GM18858 (cell line): Measurements from ENCODE around the gene NDUFA3.

ENCODE experiments used
- ATAC-seq: cut with Tn5 transposase; IDR thresholded peaks from one replicate; pipeline ENCODE4 v1.9.1; 2021; ENCODE audit not compliant: unreplicated experiment

The NDUFA3 gene

DNA sequence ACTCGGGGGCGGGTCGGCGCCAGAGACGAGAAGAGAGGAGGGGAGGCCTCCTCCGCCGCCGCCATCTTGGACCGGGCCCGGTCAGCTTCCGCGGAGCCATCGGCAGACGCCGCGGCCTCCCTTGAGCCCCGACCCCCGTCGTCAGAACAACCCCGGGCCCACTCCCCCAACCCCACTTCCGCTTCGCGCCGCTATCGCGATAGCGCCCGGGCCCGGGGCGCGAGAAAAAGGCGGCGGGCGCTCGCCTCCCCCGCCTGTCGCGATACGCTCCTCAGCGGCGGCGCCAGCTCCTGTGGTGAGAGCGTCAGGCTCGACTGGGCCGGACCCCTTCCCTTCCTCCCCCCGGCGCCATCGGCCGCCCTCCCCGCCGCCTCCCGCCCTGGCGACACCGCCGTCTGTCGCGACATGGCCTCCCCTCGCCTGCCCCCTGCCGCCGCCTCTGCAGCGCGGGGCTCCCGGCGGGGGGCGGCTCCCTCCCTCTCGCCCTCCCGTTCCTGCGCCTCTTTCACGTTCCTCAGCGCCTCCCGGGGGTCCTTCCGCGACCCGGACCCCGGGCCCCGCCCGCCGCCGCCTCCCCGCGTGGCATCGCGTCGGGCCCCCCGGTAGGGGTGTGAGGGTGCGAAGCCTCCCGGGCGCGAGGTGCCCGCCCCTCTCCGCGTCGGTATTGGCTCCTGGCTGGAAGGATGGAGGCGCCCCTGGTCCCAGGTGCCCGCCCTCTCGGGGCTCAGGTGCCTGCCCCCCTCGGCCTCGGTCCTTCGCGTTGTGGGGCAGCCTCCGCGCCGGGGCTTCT lies 35.2 kb downstream of the NDUFA3 start, which contains the start of gene CNOT3:
TSS of gene CNOT3 (plus strand) at position 64 of the 790 bp plus-strand sequence. CDS start 5,217 bp downstream, outside the sequence.
- ATAC-seq, result no peak

DNA sequence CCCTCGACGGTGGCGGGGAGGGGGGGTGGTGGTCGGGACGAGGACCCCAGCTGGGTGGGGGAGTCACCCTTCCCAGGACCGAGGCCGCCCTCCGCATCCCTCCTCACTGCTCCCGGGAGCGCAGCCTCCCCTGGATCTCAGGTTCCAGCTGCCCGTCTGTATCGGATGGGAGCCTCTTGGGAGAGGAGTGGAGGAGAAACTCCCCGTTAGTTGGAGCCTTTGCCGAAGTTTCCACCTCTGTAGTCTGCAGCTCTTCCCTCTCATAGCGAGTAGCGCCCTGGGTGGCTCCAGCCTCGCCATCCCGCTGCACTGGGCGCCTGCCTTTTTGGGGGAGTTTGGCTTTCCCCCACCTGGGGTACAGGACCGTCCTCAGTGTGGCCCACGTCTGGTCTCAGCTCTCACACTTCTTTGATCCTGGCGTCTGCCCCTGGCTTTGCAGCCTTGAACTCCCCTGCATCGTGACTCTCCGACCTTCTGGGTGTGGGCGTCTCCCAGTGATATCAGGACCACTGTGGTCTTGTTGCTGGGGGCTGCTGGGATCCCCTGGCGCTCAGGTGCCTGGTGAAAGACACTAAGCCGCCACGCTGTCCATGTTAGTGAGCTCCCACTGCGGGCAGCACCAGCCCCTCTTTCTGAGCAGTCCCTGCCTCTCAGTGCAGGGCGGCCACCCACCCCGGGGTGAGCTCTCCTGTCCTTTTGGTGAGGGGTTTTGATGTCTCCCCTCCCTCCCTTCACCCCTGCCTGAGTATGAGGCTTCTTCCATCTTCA lies 36.0 kb downstream of the NDUFA3 start:
- ATAC-seq, result no peak

DNA sequence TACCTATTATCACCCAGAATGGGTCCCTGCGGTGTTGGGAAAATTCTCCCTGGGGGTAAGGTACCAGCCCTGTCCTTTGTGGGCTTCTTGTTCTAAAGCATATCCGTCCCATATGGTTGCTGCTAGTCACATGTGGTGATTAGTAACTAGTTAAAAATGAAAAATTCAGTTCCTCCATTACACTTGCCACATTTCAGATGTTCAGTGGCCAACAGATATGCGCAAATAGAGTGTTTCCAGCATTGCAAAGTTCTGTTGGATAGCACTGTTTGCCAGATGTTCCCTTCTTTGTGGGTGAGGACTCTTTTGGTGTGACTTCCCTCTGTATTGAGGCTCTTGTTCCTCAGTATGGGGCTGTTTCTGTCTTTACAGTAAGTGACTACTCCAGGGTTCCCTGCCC lies 38.7 kb downstream of the NDUFA3 start:
- no peak for ATAC-seq

- ATAC-seq, result no peak
Measured at GRCh38 chr19:54142166-54142780, 39.6 kb downstream of the NDUFA3 start.

GRCh38 chr19:54145541-54146158 lies 43.0 kb downstream of the NDUFA3 start:
- no peak for ATAC-seq

DNA sequence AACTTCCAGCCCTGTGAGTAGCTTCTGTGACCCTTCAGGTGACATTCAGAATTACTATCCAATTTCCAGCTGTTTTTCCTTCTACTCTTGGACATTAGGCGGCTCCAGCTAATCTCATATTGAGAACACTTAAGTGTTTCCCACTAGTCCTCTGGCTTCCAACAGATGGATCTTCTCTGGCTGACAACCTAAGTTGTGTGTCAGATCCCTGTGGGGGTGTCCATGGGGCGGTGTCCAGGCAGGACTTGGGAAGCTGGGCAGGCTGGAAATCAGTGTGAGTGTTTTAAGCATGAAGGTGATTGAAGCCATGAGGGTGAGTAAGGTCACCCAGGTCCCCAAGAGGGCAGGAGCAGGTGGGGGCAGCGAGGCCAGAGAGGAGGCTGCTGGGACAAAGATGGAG lies 45.0 kb downstream of the NDUFA3 start:
- ATAC-seq, result no peak

DNA sequence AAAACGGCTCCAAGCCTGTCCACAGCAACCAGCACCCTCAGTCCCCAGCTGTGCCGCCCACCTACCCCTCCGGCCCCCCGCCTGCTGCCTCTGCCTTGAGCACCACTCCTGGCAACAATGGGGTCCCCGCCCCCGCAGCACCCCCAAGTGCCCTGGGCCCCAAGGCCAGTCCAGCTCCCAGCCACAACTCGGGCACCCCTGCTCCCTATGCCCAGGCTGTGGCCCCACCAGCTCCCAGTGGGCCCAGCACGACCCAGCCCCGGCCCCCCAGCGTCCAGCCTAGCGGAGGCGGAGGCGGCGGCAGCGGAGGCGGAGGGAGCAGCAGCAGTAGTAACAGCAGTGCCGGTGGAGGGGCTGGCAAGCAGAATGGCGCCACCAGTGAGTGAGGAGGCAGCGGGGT lies 45.5 kb downstream of the NDUFA3 start:
- ATAC-seq, result no peak

DNA sequence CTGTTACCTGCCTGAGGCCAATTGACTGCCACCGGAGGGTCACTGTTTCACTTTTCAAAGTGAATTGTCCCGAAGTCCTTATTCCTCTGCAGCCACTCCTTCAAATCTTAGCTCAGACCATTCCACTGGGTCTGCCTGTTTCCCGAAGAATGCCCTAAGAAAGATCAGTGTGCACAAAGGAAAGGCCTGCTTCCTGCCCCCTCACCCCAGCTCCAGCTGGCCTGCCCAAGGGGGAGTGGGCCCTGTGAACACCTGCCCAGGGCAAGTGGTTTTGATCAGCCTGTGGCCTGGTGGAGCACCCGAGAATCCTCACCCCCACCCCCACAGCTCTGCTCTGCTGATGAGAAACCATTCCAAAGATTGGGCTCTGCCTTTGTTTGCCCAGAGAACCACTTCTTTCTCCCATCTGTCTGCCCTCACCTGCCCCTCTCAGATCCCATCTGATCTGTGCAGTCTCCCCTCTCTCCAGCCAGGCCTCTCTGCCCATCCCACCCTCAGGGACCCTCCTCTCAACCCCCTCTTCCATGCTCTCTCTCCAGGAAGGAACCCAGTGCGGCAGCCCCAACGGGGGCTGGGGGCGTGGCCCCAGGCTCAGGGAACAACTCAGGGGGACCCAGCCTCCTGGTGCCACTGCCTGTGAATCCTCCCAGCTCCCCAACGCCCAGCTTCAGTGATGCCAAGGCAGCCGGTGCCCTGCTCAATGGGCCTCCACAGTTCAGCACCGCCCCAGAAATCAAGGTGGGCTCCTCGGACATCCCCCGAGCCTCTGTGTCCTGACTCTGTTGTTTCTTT lies 46.6 kb downstream of the NDUFA3 start:
- no peak for ATAC-seq

DNA sequence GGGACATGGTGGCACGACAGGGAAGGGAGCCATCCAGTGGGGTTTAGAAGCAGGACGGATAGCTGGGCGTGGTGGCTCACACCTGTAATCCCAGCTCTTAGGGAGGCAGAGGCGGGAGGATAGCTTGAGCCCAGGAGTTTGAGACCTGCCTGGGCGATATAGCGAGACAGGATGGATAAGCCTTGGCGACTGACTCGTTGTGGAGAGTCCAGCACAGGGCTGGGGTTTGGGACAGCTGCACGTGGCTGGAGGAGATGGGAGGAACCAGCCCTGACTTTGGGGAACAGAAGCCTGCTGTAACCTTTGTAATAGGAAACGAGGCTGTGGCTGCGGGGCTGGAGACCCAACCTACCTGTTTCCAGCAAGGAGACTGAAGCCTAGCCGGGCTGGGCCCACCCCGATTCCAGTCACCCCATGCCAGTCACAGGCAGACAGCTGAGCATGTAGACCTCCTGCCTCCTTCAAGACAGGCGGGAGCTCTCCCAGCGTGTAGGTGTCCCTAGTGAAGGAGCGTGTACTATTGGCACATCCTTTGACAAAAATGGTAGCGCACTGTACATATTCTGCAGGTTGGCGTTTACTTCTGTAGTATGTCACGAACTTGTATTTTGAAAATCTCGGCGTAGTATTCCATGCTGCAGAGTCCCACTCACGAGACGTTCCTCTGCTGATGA lies 48.8 kb downstream of the NDUFA3 start:
- no peak for ATAC-seq

DNA sequence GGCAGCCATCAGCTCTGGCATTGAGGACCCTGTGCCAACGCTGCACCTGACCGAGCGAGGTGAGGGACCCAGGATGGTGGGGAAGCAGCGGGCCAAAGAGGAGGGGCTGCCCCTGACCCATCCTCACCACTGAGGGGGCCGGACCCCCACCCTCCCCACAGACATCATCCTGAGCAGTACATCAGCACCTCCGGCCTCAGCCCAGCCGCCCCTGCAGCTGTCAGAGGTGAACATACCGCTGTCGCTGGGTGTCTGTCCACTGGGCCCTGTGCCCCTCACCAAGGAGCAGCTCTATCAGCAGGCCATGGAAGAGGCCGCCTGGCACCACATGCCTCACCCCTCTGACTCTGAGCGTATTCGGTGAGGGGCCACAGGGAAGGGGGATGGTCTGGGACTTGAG lies 49.6 kb downstream of the NDUFA3 start:
- ATAC-seq, result no peak

DNA sequence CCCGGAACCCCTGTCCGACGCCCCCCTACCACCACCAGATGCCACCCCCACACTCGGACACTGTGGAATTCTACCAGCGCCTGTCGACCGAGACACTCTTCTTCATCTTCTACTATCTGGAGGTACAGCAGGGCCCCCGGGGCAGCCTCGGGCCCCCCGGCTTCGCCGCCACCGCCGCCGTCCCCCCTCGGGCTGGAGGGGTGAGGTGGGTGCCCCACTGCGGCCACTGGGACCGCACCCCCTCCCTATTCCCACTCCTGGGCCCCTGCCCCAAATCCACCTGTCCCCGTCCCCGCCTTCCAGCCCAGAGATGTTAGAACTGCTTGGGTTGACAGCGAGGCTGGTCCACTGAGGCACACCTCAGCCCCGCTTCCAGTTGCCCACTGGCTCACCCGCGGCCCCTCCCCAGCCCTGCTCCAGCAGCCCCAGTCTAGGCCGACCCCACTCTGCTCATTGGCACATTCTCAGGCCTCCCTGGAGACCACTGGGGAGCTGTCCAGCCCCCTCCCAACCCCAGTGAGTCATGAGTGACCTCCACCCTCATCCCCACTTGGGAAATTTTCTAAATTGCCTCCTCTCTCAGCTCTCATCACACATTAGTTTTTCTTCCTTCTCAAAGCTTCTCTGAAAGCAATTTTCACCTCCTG lies 50.3 kb downstream of the NDUFA3 start:
- no peak for ATAC-seq

- no peak for ATAC-seq
Measured at GRCh38 chr19:54153731-54154326, 51.2 kb downstream of the NDUFA3 start.

DNA sequence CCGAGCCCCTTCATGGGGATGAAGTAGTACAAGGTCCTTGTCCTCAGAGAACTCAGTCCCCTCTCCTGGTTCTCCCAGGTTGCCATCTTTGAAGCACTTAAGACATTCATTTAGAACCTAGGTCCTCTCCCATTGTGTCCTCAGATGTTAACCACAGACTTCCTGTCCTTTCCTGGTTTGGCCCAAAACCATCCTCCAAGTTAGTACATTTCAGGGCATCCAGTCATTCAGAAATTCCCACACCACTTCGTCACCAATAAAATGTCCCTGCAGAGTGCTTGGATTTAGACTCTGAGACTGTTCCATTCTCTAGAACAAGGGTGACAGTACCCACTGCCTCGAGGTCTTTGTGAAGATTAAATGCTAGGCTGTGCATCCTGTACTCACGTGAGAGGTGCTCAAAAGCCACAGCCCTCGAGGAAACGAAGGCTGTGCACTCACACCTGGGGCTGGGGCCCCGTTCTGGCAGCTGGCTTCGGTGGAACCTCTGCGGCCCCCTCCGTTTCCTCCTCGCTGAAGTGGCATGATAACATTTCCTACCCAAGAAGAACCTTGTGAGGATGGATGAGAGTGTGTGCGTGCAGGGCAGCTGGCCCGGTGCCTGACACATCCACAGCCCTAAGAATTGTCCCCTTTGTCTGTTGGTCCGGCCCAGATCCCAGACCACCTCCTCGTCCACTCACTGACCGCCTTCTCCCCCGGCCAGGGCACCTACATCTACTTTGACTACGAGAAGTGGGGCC lies 52.1 kb downstream of the NDUFA3 start:
- no peak for ATAC-seq

GRCh38 chr19:54155694-54156093 lies 53.0 kb downstream of the NDUFA3 start:
- no peak for ATAC-seq

GRCh38 chr19:54156490-54156889 lies 53.8 kb downstream of the NDUFA3 start:
- no peak for ATAC-seq

DNA sequence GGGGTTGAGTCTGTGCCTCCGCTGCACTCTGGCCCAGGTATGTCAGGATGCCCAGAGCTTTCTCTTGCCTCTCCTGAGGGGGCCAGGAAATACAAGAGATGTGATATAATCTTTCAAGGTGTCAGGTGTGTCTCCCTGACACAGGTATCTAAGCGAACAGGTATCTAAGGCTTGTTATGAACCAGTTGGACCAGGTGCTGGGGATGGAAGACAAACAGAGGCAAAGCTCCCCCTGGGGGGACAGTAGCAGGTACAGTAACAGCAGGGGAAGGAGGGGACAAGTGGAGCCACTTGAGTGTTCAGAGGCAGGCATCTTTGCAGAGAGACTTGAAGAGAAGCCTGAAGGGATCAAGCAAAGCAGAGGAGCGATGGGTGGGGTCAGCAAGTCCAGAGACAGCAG lies 54.3 kb downstream of the NDUFA3 start:
- no peak for ATAC-seq
